ENCODE data around the gene PEMT.

DNA sequence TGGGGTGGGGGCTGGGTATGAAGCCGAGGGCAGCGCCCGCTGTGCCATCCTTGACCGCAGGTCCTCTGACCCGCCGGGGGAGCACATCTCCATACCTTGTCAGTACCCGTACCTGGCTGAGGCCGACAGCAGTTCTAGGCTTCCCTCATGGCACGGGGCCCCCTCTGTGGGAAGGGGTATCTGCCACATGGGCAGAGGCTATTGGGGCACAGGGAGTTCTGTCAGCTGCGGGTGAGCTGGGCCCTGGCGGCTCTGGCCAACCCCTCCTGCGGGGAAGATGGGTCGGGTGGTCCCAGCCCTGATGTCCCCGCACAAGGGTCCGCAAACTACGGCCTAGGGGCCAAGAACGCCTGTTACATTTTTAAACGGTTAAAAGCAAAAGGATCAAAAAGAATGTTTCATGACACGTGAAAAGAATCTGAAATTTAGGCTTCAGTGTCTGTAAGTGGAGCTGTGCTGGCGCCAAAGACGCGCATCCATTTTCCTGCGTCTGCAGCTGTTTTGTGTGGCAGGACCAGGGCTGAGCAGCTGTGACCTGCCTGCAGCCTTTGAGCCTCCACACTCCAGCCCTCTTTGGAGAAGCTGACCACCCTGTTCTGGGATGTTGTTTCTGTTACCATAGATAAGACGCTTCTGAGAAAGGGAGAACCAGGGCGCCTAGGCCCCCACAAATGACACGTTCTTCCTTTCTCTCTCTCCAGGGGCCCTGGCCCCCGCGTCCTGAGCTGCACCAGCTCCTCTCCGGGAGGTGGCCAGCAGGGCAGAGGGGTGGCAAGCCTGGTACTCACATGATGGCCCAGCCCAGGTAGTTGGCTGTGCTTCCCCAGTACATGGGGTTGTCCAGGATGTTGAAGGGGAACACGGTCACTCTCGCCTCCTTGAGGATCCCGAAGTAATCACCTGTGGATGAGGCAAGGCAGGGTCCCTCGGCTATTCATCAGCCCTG, 82.6 kb downstream of the PEMT start:
- TF ChIP-seq EZH2 (IDR thresholded peaks at IDR 0.05) (no peak), POLR2AphosphoS5 (IDR thresholded peaks at IDR 0.05; ENCODE audit: borderline replicate concordance, low read depth, low read length) (no peak)

Data from SK-N-MC (cell line).